ENCODE measurements around the gene SRCAP.

GRCh38 chr16:30665155-30665829, 33.7 kb upstream of the SRCAP start:
- TF ChIP-seq EZH2phosphoT487 (IDR thresholded peaks at IDR 0.05; ENCODE audit: insufficient read depth, low read depth), result no peak
- no peak for TF ChIP-seq EZH2 (IDR thresholded peaks at IDR 0.05; ENCODE audit: insufficient read depth, poor library complexity, severe bottlenecking)
